ENCODE results near the gene RBP2. TPM values are rescaled to one million over a fixed set of nuclear protein-coding genes. Genes with fewer than 3 reads are reported as not detected.

The RBP2 gene
- polyA plus RNA-seq, 3 donors, result not detected

- no peak overlapping the region for H3K27ac Mint-ChIP-seq
- no peaks in the 10 kb centered on the region for H3K79me2 ChIP-seq (ENCODE audit: insufficient read depth, low read length)
- no peak overlapping the region for H3K27ac ChIP-seq (ENCODE audit: low read depth in 1 of 2, low read length in 2 of 2)
- intact Hi-C loops (cut with micrococcal nuclease), result no loop called here
- H3K9me3 Mint-ChIP-seq, result no peaks in the 10 kb centered on the region
- H2AFZ ChIP-seq (ENCODE audit: insufficient read depth, low read depth, low read length, poor library complexity, severe bottlenecking), result no peak overlapping the region
- H3K36me3 Mint-ChIP-seq, result no peaks in the 10 kb centered on the region
- no peaks in the 10 kb centered on the region for H3K27me3 ChIP-seq (ENCODE audit: control insufficient read depth in 2 of 2, insufficient read depth in 2 of 2, low read length in 2 of 2)
- peaks cover 8% of the 10 kb centered on the region for H3K4me1 Mint-ChIP-seq
- no peaks in the 10 kb centered on the region for H3K9me3 ChIP-seq (replicated peaks in 1 of 2; ENCODE audit: control insufficient read depth in 1 of 2, insufficient read depth in 1 of 2, low read length in 2 of 2)
- no peak overlapping the region for H3K4me2 ChIP-seq (replicated peaks; ENCODE audit: extremely low read depth, low read length, poor library complexity, severe bottlenecking)
- TF ChIP-seq CTCF (IDR thresholded peaks at IDR 0.05), result no peak
- H3K27me3 Mint-ChIP-seq (ENCODE audit: low read depth in 3 of 3), result peaks cover 0 to 3% (median 2%) of the 10 kb centered on the region in 3 donors
- H3K9ac ChIP-seq (ENCODE audit: insufficient read depth, low read length, poor library complexity, severe bottlenecking), result no peak overlapping the region
- DNase-seq, result no peak
- H3K4me1 ChIP-seq (ENCODE audit: control insufficient read depth in 1 of 2, insufficient read depth in 2 of 2, low read length in 2 of 2), result no peaks in the 10 kb centered on the region
- no peaks in the 10 kb centered on the region for H3K36me3 ChIP-seq (replicated peaks in 1 of 2; ENCODE audit: control insufficient read depth in 1 of 2, insufficient read depth in 2 of 2, low read length in 2 of 2)
- H3K4me3 Mint-ChIP-seq, result no peak overlapping the region
- WGBS (ENCODE audit: insufficient coverage), result 80% methylated on average over 1 of the region's 2 CpGs
- H4K20me1 ChIP-seq (ENCODE audit: insufficient read depth, low read length), result no peaks in the 10 kb centered on the region
- no peak overlapping the region for H3K4me3 ChIP-seq (replicated peaks in 1 of 3; ENCODE audit: low read depth in 2 of 3, low read length in 3 of 3)
Measured at GRCh38 chr3:139505829-139506386, 29.6 kb upstream of the RBP2 start.

- Mint-ChIP-seq H3K4me3 (no peak overlapping the region), H3K27ac (no peak overlapping the region), H3K9me3 (peaks cover 2 to 14% (median 11%) of the 10 kb centered on the region in 7 donors), H3K27me3 (ENCODE audit: low read depth in 3 of 3) (peaks cover 0 to 3% (median 2%) of the 10 kb centered on the region in 3 donors), H3K36me3 (no peaks in the 10 kb centered on the region), H3K4me1 (peaks cover 6% of the 10 kb centered on the region)
- no peak for DNase-seq
- no CpG with 5 or more reads among the region's 2 CpGs for WGBS (ENCODE audit: insufficient coverage)
- intact Hi-C loops (cut with micrococcal nuclease), result no loop called here
- Histone ChIP-seq H2AFZ (ENCODE audit: insufficient read depth, low read depth, low read length, poor library complexity, severe bottlenecking) (no peak overlapping the region), H3K4me2 (replicated peaks; ENCODE audit: extremely low read depth, low read length, poor library complexity, severe bottlenecking) (no peak overlapping the region), H3K27ac (ENCODE audit: low read depth in 1 of 2, low read length in 2 of 2) (no peak overlapping the region), H3K4me1 (ENCODE audit: control insufficient read depth in 1 of 2, insufficient read depth in 2 of 2, low read length in 2 of 2) (no peaks in the 10 kb centered on the region), H4K20me1 (ENCODE audit: insufficient read depth, low read length) (no peaks in the 10 kb centered on the region), H3K4me3 (replicated peaks in 1 of 3; ENCODE audit: low read depth in 2 of 3, low read length in 3 of 3) (no peak overlapping the region), H3K9me3 (replicated peaks in 1 of 2; ENCODE audit: control insufficient read depth in 1 of 2, insufficient read depth in 1 of 2, low read length in 2 of 2) (peaks cover 6 to 11% of the 10 kb centered on the region in 2 donors), H3K79me2 (ENCODE audit: insufficient read depth, low read length) (no peaks in the 10 kb centered on the region), H3K27me3 (ENCODE audit: control insufficient read depth in 2 of 2, insufficient read depth in 2 of 2, low read length in 2 of 2) (no peaks in the 10 kb centered on the region), H3K9ac (ENCODE audit: insufficient read depth, low read length, poor library complexity, severe bottlenecking) (no peak overlapping the region), H3K36me3 (replicated peaks in 1 of 2; ENCODE audit: control insufficient read depth in 1 of 2, insufficient read depth in 2 of 2, low read length in 2 of 2) (no peaks in the 10 kb centered on the region)
- no peak for TF ChIP-seq CTCF (IDR thresholded peaks at IDR 0.05)
Measured at GRCh38 chr3:139499536-139499935, 23.2 kb upstream of the RBP2 start.

All from CD14-positive monocyte (primary cell).